ENCODE results near the gene ASIC2.

ASIC2 gene

DNA sequence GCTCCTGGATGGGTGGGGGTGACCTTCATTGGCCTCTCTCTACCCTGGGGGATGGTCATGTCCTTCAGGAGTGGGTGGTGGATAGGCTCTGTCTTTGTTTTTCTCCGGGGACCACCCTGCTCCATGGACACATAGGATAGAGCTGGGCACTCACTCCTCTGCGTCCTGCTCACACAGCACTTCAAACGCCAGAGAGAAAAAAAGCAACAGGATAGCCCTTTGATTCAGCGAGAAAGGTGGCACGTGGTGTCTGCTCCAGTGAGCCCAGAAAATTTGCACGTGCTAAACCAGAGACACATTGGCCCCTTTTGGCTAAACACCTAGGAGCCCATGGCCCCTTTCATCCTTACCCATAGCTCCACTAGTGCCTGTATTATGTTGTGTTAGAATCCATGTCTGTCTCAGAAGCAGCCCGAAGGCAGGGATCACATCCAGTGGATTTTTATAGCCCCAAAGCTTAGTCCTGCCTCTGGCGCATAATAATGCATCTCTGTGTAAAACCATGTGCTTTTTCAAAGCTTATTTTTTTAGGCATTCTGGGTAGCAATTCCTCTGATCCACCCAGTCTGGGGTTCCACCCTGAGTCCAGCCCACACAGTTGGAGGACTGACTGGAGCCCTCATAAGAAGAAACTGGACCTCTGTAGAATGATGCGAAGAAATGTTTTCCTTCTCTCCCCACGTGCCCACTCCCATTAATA, 90.1 kb downstream of the ASIC2 start:
- no peak for DNase-seq

DNA sequence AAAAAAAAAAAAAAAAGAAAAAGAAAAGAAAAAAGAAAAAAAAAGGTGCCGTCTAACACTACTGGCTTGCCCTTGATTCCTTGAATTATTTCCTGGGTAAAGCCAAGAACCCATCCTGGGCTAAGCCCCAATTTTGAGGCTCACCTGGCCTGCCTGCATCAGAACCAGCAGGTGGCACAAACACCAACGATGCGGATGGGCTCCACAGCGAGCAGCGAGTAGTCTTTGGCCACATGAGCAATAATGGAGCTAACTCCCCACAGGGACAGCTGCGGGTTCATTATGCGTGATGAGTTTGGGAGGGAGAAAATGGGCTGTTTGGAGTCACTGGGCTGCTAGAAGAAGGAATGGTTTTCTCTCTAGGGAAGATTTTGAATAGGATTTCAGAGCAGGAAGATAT, 91.1 kb downstream of the ASIC2 start:
- DNase-seq: no peak

GRCh38 chr17:33201283-33201682, 91.8 kb downstream of the ASIC2 start:
- no peak for DNase-seq

GRCh38 chr17:33200587-33200986, 92.5 kb downstream of the ASIC2 start:
- DNase-seq: no peak

GRCh38 chr17:33199571-33200510, 93.3 kb downstream of the ASIC2 start:
- DNase-seq: no peak

GRCh38 chr17:33198954-33199353, 94.1 kb downstream of the ASIC2 start:
- no peak for DNase-seq

GRCh38 chr17:33197342-33197741, 95.8 kb downstream of the ASIC2 start:
- DNase-seq: no peak

DNA sequence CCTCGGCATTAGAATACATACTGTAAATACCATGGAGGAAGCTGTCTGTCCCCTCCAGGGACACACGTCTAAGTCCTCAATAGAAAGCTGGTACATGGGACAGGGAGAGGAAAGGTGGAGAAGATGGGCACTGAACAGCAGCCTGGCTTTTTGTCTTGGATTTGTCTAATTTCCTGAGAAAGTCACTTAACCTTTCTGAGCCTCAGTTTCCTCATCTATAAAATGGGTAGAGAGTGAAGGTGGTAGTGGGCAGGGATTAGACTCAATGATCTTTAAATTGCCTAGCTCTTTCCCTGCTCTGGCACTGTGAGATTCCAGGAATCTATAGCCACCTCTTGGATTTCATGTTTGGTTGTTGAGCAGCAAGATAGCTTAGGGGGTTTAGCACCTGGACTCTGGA, 96.2 kb downstream of the ASIC2 start:
- DNase-seq: no peak

- DNase-seq: no peak
These were observed 99.9 kb downstream of the ASIC2 start for GRCh38 chr17:33192951-33193911.

DNA sequence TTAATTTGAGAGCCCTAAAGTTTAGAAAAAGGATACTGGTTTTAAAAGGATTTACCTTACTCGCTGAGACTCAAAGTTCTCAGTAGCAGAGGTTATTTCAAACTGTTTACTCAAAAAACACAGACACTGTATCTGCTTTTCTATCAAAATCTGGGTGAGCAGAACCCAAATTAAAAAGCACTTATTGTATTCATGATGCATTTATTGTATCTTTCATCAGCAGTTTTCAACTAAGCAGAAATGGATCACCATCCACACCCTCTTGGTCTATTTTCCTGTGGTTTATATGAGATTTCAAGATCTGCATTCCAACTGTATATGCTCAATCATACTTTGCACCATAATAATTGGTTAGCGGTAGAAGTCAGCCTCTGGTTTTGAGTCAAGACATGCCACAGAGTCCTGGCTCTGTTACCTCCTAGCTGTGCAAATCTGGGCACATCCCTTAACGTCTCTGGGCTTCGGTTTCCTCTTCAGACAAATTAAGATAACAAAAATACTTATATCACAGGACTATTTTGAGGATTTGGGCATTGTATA, 109.5 kb downstream of the ASIC2 start:
- DNase-seq: no peak

DNA sequence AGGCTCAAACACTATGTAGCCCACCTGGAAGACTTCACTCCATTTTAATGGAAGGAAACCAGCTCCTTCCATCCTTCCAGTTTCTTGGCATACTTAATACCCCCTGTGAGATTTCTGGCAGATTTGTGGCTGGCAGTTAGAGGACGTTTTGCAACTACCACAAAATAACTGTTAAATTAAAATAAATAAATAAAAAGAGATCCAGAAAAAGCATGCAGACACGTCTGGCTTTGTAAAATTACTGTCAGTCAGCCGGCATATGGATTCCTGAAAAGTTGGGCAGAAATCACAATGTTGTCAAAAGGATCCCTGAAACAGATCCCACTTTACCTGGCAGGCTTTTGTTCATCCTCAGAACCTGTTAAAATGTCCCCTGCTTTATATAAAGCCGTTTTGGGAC, 113.9 kb downstream of the ASIC2 start:
- DNase-seq: no peak

DNA sequence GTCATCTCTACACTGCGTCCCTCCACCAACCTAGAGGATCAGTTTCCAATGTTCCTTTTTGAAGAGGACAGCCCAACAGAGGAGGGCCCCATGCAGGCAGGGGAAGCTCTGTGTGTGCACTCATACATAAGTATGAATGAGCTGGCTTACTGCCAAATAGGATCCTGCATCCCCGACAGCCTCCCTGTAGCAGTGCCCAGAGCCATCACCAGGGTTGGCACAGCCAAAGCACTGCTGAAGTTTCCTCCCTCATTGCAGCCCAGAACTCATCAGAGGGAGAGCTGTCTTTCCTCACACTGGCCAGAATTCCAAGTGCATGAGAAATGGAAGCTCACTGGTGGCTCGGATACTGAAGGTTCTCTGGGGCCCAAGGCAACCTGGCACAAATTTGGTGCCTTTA, 114.4 kb downstream of the ASIC2 start:
- no peak for DNase-seq

DNA sequence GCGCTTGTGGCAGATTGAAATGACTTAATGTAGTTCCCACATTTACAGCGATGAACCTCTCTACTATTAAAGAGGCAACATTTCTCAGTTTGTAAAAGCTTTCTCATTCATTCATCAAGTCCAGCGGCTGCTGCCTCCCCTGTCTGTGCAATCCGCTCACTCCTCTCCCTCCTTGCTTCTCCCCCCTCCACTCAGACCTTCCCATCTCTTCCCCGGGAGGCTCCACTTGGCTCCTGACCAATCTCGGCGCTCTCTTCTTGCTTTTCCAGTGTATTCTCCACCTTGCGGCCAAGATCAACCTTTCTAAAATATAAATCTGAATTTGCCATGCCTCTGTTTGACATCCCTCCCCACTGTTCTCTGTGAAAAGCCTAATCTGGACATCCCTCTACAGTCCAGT, 117.5 kb downstream of the ASIC2 start:
- DNase-seq: no peak

GRCh38 chr17:33171931-33172330, 121.2 kb downstream of the ASIC2 start:
- DNase-seq: no peak

DNA sequence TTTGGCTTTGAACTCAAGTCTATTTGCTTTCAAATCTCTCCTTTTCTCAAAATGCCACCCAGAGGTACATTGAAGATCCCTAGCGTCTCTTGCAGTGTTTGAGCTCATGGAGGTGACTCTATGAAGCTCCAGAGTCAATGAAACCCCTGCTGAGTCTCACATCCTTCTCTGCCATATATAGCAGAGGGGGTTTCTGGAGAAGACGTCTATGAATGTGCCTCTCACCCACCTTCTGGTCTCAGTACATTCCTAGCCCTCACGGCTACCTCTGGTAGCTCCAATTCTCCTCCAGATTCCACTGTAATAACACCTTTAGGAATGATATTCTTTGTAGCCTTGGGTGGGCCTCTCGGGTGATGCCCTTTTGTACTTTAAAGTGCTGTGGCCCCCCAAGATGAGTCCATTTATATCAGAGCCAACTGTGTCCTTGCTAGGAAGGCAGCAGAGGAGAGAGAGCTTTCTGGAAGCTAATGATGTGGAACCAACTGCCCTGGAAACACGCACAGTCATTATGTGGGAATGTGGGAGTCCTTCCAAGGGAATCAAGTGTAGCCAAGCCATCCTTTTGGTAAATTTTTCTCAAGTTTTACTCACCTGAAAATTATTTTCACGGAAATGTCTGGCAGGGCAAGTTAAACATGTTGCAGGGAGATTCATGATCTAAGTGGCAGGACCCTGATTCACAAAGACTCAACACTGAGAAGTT, 123.4 kb downstream of the ASIC2 start:
- no peak for DNase-seq

- no peak for DNase-seq
These were observed 125.4 kb downstream of the ASIC2 start for GRCh38 chr17:33167736-33168135.

GRCh38 chr17:33166472-33166871, 126.6 kb downstream of the ASIC2 start:
- no peak for DNase-seq

- DNase-seq: no peak
These were observed 128.8 kb downstream of the ASIC2 start for GRCh38 chr17:33164169-33164881.

GRCh38 chr17:33163533-33164168, 129.4 kb downstream of the ASIC2 start:
- no peak for DNase-seq

DNA sequence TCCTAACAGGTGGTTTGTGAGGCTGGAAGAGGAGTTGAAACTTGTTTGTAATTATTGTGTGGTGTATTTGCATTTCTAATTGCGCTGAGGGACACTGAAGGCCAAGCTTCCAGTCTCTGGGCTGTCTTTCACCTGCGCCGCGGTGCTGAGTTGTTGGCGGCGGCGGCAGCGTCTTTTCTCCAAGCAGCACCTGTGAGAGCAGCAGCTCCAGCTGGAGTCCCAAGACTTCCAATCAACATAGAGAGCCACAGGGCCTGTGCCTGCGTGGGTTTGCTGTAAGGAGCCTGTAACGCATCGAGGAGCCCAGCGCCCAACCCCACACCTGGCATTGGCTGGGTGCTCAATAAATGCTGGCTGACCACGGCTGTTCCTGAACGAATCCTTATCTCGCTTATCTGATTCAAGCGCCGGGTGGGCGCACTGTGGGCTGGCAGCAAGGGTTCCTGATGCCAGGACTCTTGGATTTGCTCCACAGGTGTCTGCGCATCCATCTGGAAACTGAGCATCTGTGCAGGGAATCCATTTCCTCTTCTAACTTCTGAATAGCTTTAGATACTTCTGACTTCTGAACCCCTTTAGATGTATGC, 138.1 kb downstream of the ASIC2 start:
- DNase-seq: no peak

DNA sequence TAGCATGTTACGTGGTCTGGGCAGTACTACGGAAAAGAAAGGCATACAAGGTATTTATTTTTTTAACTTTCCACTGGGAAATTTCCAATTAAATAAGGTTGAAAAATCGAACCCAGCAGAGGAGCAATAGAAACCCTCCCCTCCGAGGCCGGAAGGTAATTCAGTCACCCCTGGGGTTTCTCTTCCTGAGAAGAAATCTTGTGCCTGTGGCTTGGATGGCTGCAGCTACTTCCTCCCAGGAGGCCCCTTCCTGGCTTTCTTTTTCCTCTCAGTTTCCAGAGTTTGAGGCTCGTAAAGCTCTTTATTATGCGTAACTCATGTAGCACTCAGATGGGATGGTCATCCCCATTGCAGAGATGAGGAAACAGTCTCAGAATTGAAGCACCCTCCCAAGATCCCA, 140.3 kb downstream of the ASIC2 start:
- no peak for DNase-seq
